ENCODE results near the gene WWP2.
A peak's percentile ranks its signal among the peaks of the same experiment; 100 is the strongest.
"Not testable (repeated sequence)": the region's sequence is repeated elsewhere in the genome, so short reads cannot be mapped to it uniquely, and the experiment has no call there.

WWP2 gene

DNA sequence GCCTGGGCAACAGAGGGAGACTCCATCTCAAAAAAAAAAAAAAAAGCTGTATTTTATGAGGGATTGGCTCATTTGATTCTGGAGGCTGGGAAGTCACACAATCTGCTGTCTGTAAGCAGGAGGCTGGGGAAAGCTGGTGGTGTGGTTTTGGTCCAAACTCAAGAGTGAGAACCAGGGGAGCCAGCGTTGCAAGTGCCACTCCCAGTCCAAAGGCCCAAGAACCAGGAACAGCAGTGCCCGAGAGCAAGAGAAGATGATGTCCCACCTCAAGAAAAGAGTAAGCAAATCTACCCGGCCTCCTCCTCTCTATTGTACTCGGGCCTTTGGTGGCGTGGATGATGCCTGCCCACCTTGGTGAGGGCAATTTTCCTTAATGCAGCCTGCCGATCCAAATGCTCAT lies 30.0 kb upstream of the WWP2 start:
- Mint-ChIP-seq H3K4me3 (no peak overlapping the region), H3K9me3 (no peaks in the 10 kb centered on the region), H3K4me1 (ENCODE audit: low read depth) (peaks cover 18% of the 10 kb centered on the region), H3K36me3 (ENCODE audit: low read depth) (peaks cover 3% of the 10 kb centered on the region), H3K27ac (no peak overlapping the region), H3K27me3 (ENCODE audit: low read depth) (no peaks in the 10 kb centered on the region)

DNA sequence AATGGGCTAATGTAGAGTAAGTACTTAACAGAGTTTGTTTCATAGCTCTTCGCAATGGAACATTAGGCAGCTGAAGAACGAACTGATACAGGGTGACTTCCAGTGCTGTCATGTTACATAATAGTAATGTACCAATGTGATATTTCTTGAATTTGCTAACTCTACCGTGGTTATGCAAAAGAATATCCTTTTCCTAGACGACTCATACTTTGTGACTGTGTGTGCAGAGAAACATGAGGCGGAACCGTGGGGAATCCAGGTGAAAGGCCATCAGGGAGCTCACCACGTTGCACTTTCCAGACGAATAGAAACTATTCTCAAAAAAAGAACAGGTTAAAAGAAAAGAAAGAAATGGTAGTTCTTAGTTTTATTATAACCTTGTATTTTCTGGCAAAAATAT lies 20.6 kb upstream of the WWP2 start:
- Mint-ChIP-seq H3K4me1 (ENCODE audit: low read depth) (peaks cover 2% of the 10 kb centered on the region), H3K9me3 (no peaks in the 10 kb centered on the region), H3K27ac (no peak overlapping the region), H3K4me3 (no peak overlapping the region), H3K27me3 (ENCODE audit: low read depth) (no peaks in the 10 kb centered on the region), H3K36me3 (ENCODE audit: low read depth) (peaks cover 44% of the 10 kb centered on the region)

DNA sequence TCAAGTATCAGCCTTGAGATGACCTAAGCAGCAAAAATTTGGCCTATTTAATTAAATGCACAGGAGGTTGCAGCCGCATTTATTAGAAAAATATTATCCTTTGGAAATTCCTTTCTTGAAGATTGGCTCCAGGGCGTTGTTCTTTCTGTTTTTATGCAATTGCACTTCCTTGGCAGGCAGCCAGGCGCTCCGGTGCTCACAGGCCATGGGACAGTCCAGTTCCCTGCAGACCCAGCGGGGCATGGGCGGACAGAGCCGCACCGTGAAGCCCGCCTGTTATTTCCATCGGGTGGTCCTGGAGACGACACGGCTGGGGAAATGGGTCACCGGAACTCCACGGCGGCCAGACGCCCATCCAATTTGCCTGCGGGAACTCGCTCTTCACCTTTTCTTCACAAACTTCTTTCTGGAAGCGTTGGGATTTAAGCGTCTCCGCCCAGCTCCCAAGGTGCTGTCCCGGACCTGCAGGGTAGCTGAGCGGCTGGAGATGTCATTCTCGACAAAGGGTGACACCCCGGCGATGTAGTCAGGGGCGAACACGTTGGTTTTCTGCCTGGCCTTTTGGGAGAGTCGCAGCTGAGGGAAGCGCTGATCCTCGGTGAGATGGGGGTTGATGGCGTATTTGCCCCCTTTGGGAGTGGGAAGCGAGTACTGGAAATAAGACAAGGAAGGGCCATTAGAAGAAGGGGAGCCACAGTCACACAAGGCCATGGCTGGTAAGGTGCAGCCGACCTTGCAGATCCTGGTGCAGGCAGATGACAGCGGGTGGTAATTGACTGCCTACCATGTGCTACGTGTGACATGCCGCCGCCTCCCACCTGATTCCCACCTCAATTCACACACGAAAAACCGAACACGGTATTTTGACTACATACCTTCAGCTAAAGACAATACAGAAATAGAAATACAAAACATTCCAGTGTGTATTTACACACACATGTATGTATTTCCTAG lies 19.9 kb upstream of the WWP2 start:
- no peak overlapping the region for H3K27ac Mint-ChIP-seq
- H3K36me3 Mint-ChIP-seq (ENCODE audit: low read depth), result peaks cover 44% of the 10 kb centered on the region
- no peak overlapping the region for H3K4me3 Mint-ChIP-seq
- peaks cover 3% of the 10 kb centered on the region for H3K4me1 Mint-ChIP-seq (ENCODE audit: low read depth)
- no peaks in the 10 kb centered on the region for H3K9me3 Mint-ChIP-seq
- H3K27me3 Mint-ChIP-seq (ENCODE audit: low read depth), result no peaks in the 10 kb centered on the region

DNA sequence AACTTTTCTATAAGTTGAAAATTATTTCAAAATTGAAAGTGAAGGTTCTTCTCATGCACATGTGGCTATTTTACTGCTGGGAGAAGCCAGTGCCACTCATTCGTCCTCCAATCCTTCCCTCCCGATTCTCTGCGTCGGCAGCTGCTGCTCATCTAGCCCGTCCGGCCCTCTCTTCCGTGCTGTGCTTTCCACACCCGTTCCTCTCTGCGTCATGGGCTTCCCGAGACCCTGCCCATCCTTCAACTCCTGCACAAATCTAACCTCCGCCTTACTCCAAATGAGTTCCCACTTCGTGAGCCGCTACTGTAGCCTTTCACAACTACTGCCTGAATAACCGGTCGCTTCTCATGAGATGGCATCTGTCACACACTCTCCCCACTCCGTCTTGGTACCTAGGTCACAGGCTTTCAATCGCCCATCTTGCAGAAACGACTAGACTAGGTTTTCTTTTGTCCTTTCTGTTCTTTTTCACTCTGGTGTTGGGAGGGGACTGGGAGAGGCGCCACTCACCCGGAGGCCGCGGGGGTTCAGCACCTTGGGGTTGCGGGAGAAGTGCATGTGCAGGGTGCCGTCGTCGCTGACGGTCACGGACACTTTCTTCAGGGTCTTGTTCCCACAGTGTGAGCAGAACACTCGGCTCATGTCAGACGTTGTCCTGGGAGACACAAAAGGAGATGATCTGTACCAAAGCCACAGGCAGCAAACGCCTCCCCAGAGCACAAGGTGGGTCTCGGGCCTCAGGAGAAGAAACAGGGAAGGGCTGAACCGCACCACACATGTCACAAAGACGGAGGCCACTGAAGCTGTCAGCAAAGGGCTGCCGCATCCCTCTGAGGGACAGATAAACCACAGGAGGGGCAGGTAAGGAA lies 17.5 kb upstream of the WWP2 start:
- no peaks in the 10 kb centered on the region for H3K27me3 Mint-ChIP-seq (ENCODE audit: low read depth)
- no peak overlapping the region for H3K4me3 Mint-ChIP-seq
- no peak overlapping the region for H3K27ac Mint-ChIP-seq
- no peaks in the 10 kb centered on the region for H3K9me3 Mint-ChIP-seq
- H3K4me1 Mint-ChIP-seq (ENCODE audit: low read depth), result peaks cover 7% of the 10 kb centered on the region
- peaks cover 61% of the 10 kb centered on the region for H3K36me3 Mint-ChIP-seq (ENCODE audit: low read depth)

DNA sequence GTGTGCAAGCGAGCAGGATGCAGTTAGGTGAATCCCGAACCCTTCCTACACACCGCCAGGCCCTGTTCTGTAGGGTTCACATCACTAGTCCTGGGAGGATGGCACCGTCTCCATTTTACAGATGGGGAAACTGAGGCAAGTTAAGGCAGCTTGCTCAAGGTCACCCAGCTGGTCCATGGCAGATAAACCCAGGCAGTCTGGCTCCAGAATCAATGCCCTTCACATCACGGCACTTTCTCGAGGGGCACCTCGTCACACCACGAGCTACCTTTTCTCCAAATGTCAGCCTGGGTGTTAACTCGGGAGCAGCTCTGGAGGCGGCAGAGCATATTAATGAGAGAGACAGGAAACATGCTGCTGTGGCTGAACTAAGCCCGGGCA lies 16.9 kb upstream of the WWP2 start:
- Mint-ChIP-seq H3K9me3 (no peaks in the 10 kb centered on the region), H3K4me3 (no peak overlapping the region), H3K36me3 (ENCODE audit: low read depth) (peaks cover 60% of the 10 kb centered on the region), H3K4me1 (ENCODE audit: low read depth) (peaks cover 7% of the 10 kb centered on the region), H3K27ac (no peak overlapping the region), H3K27me3 (ENCODE audit: low read depth) (no peaks in the 10 kb centered on the region)

DNA sequence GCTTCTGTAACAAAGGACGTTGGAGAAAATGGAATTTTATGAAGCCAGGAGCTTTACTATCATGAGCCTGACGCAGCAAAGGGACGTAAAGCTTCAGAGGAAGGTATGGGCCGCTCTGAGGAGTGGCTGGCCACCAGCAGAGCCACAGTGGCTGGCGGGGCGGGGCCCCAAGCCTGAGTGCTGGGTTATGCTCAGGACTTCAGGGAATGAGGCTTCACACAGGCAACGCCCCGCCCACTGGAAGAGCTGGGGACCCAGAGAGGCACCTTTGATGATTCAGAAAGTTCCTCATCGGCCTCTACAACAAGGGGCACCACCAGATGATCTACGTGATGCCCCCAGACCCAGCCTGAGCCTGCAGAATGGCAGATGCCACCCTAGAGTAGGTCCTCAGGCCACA lies 16.2 kb upstream of the WWP2 start:
- H3K4me1 Mint-ChIP-seq (ENCODE audit: low read depth), result peaks cover 7% of the 10 kb centered on the region
- H3K27ac Mint-ChIP-seq, result no peak overlapping the region
- H3K9me3 Mint-ChIP-seq, result no peaks in the 10 kb centered on the region
- H3K27me3 Mint-ChIP-seq (ENCODE audit: low read depth), result no peaks in the 10 kb centered on the region
- H3K36me3 Mint-ChIP-seq (ENCODE audit: low read depth), result peaks cover 59% of the 10 kb centered on the region
- H3K4me3 Mint-ChIP-seq, result no peak overlapping the region

DNA sequence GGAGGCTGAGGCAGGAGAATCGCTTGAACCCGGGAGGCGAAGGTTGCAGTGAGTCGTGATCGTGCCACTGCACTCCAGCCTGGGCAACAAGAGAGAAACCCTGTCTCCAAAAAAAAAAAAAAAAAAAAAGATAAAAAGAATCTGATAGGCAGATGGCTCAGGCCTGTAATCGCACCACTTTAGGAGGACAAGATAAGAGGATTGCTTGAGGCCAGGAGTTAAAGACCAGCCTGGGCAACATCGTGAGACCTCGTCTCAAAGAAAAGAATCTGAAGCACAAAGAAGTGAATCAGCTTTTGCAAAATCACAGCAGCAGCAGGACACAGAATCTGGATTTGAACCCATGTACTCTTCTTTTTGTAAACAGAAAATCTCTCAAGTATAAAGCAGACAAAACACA lies 15.0 kb upstream of the WWP2 start:
- H3K27ac Mint-ChIP-seq, result no peak overlapping the region

DNA sequence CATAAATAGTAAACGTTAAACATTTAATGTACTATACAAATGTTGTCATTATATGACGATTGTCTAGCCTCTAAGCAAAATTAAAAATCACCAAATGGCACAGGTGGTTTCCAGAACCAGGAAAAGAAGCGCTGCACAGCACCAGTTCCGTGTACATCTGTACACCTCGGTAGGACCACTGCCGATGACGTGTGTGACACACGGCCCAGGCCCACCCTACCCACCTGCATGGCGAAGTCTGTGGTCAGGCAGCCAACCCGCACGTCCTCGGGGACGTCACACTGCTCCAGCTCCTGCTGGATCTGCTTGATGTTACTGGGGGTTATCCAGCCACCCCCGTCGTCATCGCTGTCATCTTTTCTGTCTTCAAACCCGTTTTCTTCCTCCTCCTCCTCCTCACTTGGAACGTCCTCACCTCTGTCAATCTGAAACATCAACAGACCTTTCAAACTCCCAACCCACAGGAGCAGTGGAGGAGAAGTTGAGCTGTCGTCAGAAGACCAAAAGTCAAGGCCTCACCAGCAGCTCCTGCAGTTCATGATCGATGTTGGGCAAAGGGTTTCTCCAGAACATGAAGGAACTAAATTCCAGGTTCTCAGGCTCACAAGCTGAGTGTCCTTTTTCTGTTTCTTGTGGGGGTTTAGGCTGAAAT lies 13.3 kb upstream of the WWP2 start:
- no peaks in the 10 kb centered on the region for H3K27me3 Mint-ChIP-seq (ENCODE audit: low read depth)
- H3K4me3 Mint-ChIP-seq, result no peak overlapping the region
- no peak overlapping the region for H3K27ac Mint-ChIP-seq
- no peaks in the 10 kb centered on the region for H3K9me3 Mint-ChIP-seq
- peaks cover 52% of the 10 kb centered on the region for H3K36me3 Mint-ChIP-seq (ENCODE audit: low read depth)
- peaks cover 27% of the 10 kb centered on the region for H3K4me1 Mint-ChIP-seq (ENCODE audit: low read depth)

More for the DNA sequence above, 15.0 kb upstream of the WWP2 start:
- Mint-ChIP-seq H3K36me3 (ENCODE audit: low read depth) (peaks cover 56% of the 10 kb centered on the region), H3K4me3 (no peak overlapping the region), H3K9me3 (no peaks in the 10 kb centered on the region), H3K4me1 (ENCODE audit: low read depth) (peaks cover 10% of the 10 kb centered on the region), H3K27me3 (ENCODE audit: low read depth) (no peaks in the 10 kb centered on the region)

DNA sequence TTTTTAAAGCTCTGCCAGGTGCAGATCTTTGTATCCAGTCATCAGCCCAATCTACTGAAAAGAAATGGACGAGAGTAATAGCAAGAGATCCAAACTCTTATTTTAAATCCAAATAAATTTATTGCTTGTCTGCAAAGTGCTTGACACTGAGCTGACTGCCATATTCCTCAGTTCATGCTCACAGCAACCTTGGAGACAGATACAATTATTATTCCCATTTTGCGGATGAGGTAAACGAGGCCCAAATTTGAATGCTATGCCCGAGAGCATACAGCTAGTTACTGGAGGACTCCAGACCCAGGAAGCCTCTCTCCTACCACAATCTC lies 8.0 kb upstream of the WWP2 start:
- Mint-ChIP-seq H3K36me3 (ENCODE audit: low read depth) (peaks cover 22% of the 10 kb centered on the region), H3K4me1 (ENCODE audit: low read depth) (peaks cover 27% of the 10 kb centered on the region), H3K4me3 (peak overlapping the region; percentile 100), H3K9me3 (no peaks in the 10 kb centered on the region), H3K27ac (peak overlapping the region; percentile 99), H3K27me3 (ENCODE audit: low read depth) (no peaks in the 10 kb centered on the region)

DNA sequence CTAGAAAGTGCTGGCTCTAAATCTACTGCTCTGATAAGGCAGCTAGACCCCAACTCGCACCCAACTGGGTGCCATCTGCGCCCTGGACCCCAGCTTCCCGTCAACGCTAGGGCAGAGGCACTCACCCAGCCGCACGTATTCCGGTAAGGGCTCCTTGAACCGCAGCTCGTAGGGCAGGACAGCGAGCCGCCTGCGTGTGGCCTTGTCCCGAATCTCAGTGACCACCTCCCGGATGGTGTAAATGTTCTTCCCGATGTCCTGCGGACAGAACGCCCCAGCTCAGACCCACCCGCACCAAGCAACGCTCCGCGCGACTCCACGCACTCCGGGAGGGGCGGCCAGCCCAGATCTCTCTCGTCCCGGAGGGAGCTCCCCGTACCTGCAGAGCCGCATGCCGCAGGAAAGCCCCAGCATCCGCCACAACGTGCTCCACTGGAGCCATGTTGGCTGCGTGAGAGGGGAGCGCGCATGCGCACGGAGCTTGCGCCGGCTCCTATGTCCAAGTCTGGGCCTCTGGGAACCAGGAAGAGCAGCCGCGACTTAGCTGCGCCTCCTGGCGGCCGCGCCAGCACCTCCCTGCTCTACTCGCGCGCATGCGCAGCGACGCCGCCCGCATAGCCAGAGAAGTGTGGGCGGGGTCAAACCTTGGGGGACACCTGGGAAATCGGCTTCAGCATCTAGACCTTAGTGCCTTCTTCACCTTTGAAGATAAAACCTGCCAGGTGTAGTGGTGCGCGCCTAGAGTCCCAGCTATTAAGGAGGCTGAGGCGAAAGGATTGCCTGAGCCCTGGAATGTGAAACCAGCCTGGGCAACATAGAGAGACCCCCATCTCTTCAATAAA lies 7.4 kb upstream of the WWP2 start, which contains the start of gene NOB1:
NOB1 (minus strand) TSS at position 458 of the 842 bp plus-strand sequence; CDS start at position 442, 16 bp downstream.
- Mint-ChIP-seq H3K9me3 (no peaks in the 10 kb centered on the region), H3K4me3 (peak within 1 kb of the TSS; percentile 100), H3K4me1 (ENCODE audit: low read depth) (peaks cover 27% of the 10 kb centered on the region), H3K27ac (peak within 1 kb of the TSS; percentile 99), H3K36me3 (ENCODE audit: low read depth) (peaks cover 19% of the 10 kb centered on the region), H3K27me3 (ENCODE audit: low read depth) (no peaks in the 10 kb centered on the region)

DNA sequence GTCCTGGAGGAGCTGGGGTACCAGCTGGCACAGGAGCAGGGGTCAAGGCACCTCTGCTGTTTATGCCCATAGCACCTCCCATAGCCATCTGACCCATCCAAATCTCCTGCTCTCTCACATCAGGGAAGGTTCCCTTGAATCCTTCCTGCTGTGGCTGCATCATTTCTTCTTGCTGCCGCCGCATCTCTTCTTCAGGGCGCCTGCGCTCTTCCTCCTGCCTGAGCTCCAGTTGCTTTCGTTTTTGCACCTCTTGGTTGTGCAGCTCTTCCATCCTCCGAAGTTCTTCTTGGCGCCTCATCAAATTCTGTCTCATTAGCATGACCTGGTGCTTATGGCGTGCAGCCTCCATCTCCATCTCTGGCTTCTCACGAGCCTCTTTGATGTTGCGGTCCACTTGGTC lies 5.4 kb upstream of the WWP2 start:
- H3K4me3 Mint-ChIP-seq, result no peak overlapping the region
- peaks cover 28% of the 10 kb centered on the region for H3K4me1 Mint-ChIP-seq (ENCODE audit: low read depth)

DNA sequence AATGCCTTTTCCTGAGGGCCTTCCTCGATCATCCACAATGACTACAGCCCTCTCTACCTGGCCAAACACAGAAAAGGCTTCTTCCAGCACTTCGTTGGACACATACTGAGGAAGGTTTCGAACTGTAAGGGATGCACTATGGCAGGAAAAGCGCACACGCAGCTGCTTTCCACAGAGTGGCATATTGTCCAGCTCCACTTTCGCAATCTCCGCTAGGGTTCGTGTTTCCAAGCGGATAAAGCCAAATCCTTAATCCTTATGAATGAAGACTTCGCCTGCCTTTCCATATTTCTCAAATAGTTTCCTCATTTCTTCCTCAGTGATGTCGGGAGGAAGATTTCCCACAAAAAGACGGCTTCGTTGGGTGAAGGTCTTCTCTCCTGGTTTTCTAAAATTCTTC lies 4.8 kb upstream of the WWP2 start:
- peaks cover 11% of the 10 kb centered on the region for H3K36me3 Mint-ChIP-seq (ENCODE audit: low read depth)
- H3K27ac Mint-ChIP-seq; H3K27me3 Mint-ChIP-seq (ENCODE audit: low read depth); H3K9me3 Mint-ChIP-seq; H3K4me3 Mint-ChIP-seq: not testable (repeated sequence)
- H3K4me1 Mint-ChIP-seq (ENCODE audit: low read depth), result peaks cover 26% of the 10 kb centered on the region

More for the DNA sequence above, 5.4 kb upstream of the WWP2 start:
- Mint-ChIP-seq H3K36me3 (ENCODE audit: low read depth) (peaks cover 15% of the 10 kb centered on the region), H3K27ac (no peak overlapping the region), H3K9me3 (no peaks in the 10 kb centered on the region), H3K27me3 (ENCODE audit: low read depth) (no peaks in the 10 kb centered on the region)

DNA sequence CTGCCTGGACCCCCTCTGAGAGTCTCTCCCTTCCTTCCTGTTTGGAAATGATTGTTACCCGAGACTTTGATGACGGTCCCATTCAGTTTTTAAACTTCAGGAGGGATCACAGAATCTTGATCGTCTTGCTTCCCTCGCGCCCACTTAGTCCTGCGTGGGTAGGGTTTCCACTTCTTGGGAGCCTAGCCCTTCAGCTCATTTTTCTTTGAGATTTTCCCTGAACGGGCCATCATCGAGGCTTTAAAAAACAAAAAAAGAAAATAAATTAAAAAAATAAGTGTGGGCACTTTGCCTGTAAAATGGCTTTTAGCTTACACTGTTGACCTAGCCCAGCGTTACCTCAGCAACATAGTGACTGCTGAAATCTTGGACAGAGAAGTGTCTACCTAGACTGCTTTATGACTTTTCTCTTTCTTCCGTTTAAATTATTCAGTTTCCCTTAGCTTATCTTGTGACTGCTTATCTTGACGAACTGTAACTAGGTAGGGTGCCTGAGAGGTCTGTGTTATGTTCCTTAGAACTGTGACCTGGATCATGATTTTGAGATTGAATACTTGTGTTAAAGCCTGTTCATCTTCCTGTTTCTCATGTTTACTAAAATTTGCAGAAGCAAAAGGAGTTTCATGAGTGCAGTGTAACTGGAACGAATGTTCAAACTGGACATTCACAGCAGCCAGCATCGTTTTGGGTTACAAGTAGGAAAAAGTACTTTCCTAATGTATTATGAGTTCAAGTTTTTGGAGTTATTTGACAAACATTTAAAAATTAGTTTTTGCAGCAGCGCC lies 874 bp downstream of the WWP2 start:
- Mint-ChIP-seq H3K4me1 (ENCODE audit: low read depth) (peaks cover 26% of the 10 kb centered on the region), H3K36me3 (ENCODE audit: low read depth) (peaks cover 7% of the 10 kb centered on the region), H3K4me3 (peak overlapping the region; percentile 94), H3K27me3 (ENCODE audit: low read depth) (no peaks in the 10 kb centered on the region), H3K9me3 (no peaks in the 10 kb centered on the region), H3K27ac (peak overlapping the region; percentile 78)
